HG03095 (cell line): ENCODE data around the gene OBSCN.
"Not testable (repeated sequence)": the region's sequence is repeated elsewhere in the genome, so short reads cannot be mapped to it uniquely, and the experiment has no call there.

ENCODE experiments used
- ATAC-seq: cut with Tn5 transposase; IDR thresholded peaks from one replicate; pipeline ENCODE4 v1.9.1; 2021; ENCODE audit warnings: moderate library complexity; ENCODE audit not compliant: unreplicated experiment

OBSCN gene

DNA sequence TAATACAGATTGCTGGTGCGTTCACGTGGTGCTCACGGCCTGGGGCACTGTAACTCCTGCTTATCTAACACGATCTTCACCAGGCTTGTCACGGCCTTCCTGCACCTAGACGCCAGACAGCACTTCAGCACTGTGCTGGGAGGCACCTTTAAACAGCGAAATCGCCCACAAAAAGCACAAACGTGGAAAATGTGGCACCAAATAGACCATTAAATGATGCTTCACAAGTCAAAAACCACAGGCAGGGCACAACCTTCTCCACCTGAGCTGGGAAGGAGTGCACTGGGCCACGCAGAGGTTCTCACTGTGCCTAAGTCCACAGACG lies 22.2 kb upstream of the OBSCN start:
- ATAC-seq = no peak

DNA sequence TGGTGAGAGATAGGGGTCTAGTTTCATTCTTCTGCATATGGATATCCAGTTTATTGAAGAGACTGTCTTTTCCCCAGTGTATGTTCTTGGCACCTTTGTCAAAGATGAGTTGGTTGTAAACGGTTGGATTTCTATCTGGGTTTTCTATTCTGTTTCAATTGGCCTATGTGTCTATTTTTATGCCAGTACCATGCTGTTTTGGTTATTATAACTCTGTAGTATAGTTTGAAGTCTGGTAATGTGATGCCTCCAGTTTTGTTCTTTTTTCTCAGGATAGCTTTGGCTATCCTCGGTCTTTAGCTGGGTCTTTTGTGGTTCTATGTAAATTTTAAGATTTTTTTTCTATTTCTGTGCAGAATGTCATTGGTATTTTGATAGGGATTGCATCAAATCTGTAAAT lies 19.6 kb upstream of the OBSCN start:
- ATAC-seq = not testable (repeated sequence)

DNA sequence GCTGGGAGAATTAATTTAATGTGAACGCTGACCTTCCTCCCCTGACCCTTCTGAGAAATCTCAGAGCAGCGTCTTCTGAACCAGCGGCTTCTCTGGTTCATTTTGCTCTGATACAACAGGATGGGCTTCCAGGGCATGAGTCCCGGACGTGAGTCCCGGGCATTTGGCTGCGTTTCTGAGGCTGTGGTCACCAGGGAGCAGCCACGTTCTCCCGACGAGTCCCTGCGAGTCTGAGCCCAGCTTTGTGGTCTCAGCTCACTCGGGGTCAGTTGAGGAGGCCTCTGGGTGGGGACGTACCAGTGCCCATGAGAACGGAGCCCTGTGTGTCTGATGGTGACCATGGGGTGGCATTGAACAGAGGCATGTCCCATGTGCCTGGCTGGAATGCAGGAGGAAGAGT lies 17.7 kb upstream of the OBSCN start:
- no peak for ATAC-seq

DNA sequence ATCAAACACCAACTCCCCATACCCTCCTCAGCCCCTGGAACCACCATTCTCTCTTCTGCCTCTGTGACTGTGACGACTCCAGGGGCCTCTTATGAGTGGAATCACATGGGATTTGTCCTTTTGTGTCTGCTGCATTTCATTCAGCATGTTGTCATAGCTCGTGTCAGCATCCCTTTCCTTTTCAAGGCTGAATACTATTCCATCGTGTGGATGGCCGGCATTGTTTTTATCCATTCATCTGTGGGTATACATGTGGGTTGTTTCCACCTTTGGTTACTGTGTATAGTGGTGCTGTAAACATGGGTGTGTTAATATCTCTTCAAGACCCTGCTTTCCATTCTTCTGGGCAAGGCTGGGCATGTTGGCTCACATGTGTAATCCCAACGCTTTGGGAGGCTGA lies 17.1 kb upstream of the OBSCN start:
- no peak for ATAC-seq

DNA sequence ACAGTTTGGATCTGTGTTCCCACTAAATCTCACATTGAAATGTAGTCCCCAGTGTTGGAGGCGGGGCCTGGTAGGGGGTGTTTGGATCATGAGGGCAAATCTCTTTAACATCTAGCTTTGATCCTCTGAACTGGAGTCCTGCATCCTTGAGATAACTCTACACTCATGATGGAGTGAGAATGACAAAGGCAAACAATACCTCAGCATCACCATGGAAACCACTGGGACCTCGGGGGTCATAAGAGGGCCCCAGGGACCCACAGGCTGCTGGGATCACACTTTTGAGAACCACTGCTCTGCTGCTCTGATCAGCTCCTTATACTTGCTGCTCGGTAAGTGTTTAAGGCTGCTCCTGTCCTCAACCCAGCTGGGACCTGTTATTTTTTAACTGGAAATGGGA lies 13.4 kb upstream of the OBSCN start:
- no peak for ATAC-seq

DNA sequence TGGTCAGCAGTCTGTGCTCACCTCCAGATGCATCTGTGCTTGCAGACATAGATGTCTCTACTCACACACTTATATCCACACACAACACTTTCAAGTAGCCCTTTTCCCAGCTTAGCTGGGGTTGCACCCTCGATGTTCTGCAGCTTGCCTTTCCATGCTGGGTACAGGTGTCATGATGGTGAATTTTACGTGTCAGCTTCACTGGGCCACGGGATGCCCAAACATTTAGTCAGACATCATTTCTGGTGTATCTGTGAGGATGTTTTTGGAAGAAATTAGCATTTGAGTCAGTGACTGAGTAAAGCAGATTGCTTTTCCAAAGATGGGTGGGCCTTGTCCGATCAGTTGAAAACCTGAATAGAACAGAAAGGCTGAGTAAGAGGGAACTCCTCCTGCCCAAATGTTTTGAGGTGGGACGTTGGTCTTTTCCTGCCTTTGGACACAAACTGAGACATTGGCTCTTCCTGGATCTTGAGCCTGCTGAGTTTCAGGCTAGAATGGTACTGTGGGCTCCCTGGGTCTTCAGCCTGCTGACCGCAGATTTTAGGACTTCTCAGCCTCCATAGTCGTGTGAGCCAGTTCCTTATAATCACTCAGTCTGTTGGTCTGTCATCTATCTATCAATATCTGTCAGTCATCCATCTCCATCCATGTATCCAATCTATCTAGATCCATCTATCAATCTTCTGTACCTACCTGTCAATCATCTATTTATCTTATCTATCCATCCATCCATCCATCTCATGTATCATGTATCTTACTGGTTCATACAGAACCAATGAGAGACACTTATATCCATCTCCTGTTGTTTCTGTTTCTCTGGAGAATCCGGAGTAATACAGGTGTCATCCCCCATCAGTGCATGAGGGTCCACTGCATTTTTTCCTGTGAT lies 12.7 kb upstream of the OBSCN start:
- ATAC-seq = no peak

DNA sequence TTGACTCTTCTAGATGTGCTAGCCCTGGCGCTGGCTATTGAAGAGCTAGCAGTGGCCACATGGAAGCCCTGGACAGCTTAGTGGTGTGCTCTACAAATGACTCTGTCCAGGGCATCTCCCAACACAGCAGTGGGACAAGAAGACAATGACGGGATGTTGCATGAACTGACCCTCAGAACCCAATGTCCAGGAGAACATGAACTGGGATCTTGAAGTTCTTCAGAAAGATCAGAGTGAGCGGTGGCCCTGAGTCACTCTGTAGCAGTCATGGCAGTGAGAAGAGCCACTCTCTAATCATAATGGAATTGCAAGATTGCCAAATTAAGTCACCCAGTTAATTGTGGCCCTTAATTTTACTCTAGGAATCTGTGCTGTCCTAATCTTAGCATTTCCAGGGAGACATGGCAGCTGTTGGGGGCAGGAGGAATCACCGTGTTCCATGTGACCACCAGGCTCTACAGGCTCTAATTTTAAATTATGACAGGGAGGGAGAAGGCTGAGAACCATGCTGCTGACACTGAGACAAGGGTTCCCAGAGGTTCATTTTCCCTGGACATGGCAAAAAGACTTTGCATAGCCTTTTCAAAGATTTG lies 10.2 kb upstream of the OBSCN start:
- no peak for ATAC-seq

DNA sequence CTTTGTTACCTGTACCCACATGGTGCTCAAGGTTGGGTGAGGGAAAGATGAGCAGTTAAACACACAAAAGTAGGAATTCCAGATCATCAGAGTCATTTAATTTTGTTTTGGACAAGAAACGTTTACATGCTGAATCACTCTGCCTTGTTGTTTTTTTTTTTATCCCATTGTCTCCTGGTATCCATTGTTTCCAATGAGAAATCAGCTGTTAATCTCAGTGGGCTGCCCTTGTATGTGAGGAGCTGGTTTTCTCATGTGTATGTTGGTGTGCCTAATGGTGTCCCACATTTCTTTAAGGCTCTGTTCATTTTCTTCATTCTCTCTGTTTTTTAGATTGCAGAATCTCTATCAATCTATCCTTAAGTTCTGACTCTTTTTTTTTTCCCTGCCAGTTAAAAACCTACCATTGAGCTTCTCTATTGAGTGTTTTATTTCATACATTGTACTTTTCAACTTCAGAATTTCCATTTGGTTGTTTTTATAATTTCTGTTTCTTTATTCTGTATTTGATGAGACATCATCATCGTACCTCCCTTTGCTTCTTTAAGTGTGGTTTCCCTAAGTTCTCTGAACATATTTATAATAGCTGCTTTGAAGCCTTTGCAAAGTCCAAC lies 8.8 kb upstream of the OBSCN start:
- no peak for ATAC-seq

DNA sequence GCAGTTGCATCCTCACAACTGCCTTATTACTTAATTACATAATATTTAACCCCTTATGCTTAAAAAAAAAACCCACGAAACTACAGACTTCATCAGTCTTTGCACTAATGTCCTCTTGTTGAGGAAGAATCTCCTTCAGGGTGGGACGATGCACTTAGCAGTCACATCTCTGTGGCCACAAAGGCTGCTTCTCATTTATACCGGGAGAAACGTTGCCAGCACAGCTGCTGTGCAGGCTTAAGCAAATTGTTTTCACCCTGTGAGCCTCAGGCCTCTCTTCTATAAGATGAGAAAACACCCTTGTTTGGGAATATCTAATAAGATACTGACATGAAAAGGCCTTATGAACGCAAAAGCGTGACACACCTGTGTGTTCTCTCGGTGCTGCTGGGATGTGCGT lies 2.9 kb upstream of the OBSCN start:
- no peak for ATAC-seq

DNA sequence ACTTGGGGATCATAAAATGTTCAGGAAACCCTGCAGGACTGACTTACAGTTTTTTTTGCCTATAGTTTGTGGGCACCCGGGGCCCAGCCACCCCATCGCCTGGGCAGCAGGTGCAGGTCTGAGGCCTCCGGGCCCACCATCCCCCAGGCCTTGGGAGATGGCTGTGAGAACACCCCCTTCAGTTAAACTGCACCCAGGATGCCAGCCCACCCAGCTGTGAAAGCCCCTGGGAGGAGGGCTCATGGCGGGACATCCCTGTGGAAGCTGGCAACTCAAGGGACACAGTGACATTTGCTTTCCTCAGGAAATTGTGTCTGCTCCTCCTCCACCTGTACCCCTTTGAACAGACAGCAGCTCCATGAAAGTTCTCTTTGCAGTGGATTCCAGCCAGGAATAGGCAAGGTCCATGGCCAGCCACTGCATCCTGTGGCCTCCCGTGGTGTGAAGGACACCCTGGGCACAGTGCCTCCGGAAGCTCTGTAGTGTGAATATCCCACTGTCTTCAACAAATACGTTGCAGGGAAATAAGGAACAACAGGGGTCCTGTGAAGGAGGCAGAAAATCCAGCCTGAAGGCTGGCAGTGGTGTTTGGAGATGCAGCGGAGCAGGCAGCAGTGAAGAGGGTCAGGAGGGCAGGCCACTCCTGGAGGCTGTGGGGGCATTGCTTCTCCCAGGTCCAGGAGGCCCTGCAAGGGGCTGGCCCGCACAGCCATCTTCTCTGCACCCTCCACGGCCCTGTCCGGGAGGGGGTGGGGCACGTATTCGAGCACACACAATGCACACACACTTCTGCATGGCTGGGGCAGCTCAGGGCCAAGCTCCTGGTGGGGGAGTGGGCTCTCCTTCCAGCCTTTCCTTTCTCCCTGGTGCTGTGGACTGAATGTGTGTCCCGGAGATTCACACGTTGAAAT lies 2.1 kb upstream of the OBSCN start:
- ATAC-seq = no peak

DNA sequence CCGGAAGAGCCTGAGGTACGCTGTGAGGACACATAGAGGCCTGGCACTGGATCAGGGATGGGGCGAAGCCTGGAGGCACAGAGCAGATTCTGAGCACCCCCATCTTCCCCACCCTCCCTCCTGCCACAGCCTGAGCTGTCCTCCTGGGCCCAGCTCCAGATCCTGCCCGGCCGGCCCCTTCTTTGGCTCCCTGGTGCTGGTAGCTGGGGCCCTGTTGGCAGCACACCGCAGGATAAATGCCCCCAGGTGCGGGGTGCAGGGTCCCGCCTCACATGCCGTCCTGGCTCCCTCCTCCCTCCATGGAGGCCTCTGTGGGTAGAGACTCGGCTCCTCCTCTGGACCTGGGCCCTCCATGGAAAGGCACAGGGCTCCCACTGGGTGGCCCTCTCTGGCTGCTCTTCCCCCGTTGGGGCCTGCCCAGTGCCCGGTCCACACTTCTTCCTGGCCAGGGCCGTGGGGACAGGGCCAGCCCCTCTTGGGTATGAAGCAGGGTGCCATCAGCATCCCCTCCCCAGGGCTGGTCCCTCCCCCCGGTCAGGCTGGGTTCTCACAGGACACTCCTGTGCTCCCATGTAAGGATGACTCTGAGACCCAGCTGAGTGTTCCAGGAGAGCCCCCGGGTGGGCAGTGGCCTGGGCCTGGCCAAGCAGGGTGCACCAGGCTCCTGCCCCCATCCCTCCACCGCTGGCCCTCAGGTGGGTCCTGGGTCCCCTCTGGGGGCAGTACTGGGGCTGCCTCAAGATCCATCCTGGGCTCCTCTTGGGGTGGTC lies 1.1 kb upstream of the OBSCN start:
- no peak for ATAC-seq

DNA sequence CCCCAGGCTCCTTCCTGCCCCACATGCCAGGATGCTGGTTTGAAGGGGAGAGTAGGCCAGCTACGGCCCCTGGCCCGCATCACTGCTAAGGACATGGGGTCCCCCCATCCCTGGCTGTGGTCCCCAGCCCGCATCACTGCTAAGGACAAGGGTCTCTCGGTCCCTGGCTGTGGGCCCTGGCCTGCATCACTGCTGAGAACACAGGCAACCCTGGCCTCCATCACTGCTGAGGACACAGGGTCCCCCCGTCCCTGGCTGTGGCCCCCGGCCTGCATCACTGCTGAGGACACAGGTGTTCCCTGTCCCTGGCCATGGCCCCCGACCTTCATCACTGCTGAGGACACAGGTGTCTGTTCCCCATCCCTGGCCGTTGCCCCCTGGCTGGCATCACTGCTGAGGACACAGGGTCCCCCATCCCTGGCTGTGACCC lies 448 bp upstream of the OBSCN start:
- ATAC-seq = no peak

DNA sequence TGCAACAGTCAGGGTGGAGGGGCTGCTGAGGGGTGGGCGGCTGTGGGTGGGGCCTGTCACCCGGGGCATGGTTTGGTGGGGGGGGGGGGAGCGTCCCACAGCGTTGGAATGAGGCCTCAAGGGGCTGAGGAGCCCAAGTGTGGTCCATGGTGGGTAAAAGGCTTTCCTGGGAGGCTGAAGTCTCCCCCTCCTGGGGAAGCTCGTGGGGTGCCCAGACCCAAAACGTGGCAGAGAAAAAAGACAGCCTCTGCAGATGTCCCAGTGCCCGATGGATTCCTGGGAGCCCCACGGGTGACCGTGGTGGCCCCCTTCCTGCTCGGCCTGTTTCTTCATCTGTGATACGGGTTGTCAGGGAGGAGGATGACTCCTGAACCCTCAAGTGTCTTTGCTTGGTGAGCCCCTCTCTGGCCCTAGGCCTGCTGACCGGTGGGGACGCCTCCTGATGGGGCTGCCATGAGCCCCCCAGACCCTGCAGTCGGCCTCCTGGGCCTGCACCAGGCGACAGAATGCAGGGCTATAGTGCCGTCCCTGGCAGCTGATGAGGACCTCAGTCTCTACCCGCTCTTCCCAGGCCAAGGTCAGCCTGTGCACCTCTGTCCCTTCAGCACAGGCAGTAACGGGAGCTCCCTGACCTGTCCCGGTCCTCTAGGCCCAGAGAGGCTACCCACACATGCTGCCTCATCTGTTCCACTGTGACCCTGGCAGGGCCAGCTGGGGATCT lies 1.1 kb downstream of the OBSCN start:
- no peak for ATAC-seq

DNA sequence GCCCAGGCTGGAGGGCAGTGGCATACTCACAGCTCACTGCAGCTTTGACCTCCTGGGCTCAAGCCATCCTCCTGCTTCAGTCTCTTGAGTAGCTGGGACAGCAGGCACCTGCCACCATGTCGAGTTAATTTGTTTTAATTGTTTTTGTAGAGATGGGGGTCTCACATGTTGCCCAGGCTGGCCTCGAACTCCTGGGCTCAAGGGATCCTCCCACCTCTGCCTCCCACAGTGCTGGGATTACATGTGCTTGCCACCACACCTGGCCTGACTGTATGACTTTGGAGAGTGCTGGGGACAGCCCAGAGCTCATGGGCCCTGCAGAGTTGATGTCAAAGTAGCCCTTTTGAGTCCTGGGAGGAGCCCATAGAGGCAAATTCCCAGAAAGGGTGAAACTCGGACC lies 1.8 kb downstream of the OBSCN start:
- no peak for ATAC-seq

DNA sequence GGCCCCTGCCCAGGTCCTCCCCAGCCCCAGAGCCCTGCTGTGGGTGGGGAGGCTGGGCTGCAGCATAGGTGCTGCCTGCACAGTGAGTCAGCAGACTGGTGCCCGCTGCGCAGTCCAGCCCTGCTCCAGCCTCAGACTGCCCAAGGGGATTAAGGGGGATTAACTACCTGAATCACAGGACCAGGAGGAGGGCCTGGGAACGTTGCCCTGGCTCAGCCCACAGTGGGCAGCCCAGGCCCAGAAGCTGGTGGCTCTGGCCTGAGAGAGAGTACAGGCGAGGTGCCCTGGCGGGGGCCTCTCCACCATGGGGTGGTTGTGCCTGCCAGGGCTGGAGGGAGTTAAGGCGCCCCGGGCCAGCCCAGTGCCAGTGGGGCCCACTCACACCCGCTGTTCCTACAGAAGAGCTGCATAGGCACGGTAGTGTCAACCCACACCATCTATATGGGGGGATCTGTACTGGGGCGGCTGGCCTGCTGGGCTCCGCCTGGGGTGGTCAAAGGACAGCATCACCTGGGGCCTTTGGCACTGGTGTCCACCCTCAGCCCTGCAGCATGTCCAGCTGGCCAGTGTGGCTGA lies 2.3 kb downstream of the OBSCN start:
- ATAC-seq = no peak

DNA sequence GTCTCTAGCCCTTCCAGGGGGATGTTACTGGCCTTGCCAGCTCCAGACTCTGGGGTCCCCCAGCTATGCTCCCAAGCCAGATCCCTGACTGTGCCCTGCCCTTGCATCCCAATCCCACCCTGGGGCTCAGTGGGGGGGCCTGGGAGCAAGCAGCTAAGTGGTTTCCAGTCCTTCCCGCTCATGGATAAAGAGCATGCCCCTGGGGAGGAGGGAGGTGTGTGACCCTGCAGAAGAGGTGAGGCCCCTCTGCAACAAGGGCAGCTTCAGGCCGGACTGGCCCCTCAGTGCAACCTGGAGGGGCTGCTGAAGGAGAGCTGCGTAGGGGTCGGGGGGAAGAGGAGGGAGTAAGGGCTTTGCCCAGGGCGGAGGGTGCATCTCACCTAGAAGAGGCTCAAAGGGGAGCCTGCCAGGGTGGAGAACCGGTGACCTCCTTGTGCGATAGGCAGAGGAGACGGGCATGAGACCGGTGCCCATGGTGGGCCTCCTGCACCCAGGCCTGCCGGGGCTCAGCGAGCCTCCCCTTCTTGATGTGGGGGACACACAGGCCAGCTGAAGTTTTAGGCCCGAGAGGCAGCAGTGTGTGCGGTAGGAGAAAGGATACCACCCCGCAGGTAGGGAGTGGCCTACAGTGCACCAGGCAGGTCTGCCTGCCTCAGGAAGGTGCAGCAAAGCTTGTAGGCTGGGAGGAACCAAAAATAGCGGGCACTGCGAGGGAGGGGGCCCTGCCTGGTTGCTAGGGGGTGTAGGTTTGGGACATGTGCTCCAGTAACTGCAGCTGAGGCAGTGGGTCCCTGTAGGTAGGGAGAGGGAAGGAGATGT lies 3.1 kb downstream of the OBSCN start:
- ATAC-seq = no peak

DNA sequence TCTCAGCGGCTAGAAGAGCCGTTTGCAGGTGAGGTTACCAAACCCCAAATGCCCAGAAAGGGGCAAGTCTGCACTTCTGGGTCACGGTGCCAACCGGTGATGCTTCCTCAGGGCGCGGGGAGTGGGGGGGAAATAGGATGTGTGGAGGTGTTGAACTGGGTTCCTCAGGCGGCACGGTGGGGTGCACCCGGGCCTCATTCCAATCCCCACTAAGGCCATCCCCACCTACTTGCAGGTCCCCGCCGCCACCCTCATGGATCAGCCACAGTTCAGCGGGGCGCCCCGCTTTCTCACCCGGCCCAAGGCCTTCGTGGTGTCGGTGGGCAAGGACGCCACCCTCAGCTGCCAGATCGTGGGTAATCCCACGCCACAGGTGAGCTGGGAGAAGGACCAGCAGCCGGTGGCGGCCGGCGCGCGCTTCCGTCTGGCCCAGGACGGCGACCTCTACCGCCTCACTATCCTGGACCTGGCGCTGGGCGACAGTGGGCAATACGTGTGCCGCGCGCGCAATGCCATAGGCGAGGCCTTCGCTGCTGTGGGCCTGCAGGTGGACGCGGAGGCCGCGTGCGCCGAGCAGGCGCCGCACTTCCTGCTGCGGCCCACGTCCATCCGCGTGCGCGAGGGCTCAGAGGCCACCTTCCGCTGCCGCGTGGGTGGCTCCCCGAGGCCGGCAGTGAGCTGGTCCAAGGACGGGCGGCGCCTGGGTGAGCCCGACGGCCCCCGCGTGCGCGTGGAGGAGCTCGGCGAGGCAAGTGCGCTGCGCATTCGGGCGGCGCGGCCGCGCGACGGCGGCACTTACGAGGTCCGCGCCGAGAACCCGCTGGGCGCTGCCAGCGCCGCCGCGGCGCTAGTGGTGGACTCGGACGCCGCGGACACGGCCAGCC lies 3.9 kb downstream of the OBSCN start:
- ATAC-seq = no peak
